Measurements from ENCODE around the gene MARK3. TPM values are rescaled to one million over a fixed set of nuclear protein-coding genes. Genes with fewer than 3 reads are reported as not detected.
"Not testable (repeated sequence)": the region's sequence is repeated elsewhere in the genome, so short reads cannot be mapped to it uniquely, and the experiment has no call there.

MARK3 gene
- total and polyA plus RNA-seq, 3 donors from 2014 or later, result 93.9 to 198 (median 172) TPM

- 80 to 81% methylated on average over 3 of the region's 3 CpGs for WGBS, 2 donors
- Histone ChIP-seq H3K9me3 (no peaks in the 10 kb centered on the region), H3K36me3 (ENCODE audit: low read depth, missing control alignments) (no peaks in the 10 kb centered on the region), H3K4me3 (no peak overlapping the region), H3K27me3 (no peaks in the 10 kb centered on the region), H3K27ac (peak overlapping the region; percentile 54 to 63), H3K4me1 (peaks cover 31% of the 10 kb centered on the region)
- intact Hi-C loops (cut with DNase I; ENCODE audit: low total_unique reads), result loop anchor here (10.0 kb wide), 1 partner anchor 47 kb away; no protein-coding TSS in a partner anchor
- no peak for DNase-seq
- no peak for TF ChIP-seq POLR2A (IDR thresholded peaks at IDR 0.05)
- TF ChIP-seq, protein P1, sequence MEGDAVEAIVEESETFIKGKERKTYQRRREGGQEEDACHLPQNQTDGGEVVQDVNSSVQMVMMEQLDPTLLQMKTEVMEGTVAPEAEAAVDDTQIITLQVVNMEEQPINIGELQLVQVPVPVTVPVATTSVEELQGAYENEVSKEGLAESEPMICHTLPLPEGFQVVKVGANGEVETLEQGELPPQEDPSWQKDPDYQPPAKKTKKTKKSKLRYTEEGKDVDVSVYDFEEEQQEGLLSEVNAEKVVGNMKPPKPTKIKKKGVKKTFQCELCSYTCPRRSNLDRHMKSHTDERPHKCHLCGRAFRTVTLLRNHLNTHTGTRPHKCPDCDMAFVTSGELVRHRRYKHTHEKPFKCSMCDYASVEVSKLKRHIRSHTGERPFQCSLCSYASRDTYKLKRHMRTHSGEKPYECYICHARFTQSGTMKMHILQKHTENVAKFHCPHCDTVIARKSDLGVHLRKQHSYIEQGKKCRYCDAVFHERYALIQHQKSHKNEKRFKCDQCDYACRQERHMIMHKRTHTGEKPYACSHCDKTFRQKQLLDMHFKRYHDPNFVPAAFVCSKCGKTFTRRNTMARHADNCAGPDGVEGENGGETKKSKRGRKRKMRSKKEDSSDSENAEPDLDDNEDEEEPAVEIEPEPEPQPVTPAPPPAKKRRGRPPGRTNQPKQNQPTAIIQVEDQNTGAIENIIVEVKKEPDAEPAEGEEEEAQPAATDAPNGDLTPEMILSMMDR (IDR thresholded peaks at IDR 0.05), result no peak
Observed at GRCh38 chr14:103507751-103508150, 122.5 kb downstream of the MARK3 start.

DNA sequence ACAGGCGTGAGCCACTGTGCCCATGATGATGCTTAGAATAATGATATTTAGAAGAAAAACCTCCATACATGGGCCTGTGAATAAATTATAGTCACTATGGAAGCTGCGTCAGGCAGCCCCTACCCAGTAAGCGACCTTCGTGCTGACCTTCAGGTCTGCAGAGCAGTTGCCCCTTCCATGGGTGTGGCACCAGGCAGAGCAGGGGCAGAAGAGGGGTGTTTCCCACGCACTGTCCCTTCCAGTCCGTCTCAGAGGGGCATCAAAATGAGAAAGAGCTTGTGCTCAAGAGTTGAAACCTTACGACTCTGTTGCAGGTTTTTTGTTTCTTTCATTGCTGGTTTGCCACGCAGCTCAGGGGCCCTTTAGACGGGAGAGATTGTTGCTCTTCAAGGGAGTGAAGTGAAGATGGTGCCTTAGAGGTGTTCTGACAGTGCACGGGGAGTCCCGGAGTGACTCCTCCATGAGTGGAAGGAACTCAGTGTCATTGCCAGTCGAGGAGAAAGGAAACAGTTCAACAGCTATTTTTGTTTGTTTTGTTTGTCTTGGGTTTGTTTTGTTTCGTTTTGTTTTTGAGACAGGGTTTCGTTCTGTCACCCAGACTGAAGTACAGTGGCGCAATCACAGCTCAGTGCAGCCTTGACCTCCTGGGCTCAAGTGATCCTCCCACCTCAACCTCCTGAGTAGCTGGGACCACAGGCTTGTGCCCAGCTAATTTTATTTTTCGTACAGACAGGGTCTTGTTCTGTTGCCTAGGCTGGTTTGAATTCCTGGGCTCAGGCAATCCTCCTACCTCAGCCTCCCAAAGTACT, 123.5 kb downstream of the MARK3 start:
- intact Hi-C loops (cut with DNase I; ENCODE audit: low total_unique reads), result loop anchor here (10.0 kb wide), 1 partner anchor 46 kb away; no protein-coding TSS in a partner anchor
- H3K4me3 ChIP-seq, result no peak overlapping the region
- no peak for TF ChIP-seq POLR2A (IDR thresholded peaks at IDR 0.05)
- TF ChIP-seq, protein P1 (IDR thresholded peaks at IDR 0.05), result no peak
- H3K27ac ChIP-seq, result peak overlapping the region; percentile 54 to 74
- peaks cover 40% of the 10 kb centered on the region for H3K4me1 ChIP-seq
- no peaks in the 10 kb centered on the region for H3K27me3 ChIP-seq
- 58 to 60% methylated on average over 16 of the region's 16 CpGs for WGBS, 2 donors
- no peaks in the 10 kb centered on the region for H3K36me3 ChIP-seq (ENCODE audit: low read depth, missing control alignments)
- DNase-seq, result peak; percentile 60
- no peaks in the 10 kb centered on the region for H3K9me3 ChIP-seq

GRCh38 chr14:103509864-103510723, 124.9 kb downstream of the MARK3 start:
- TF ChIP-seq, protein P1 (IDR thresholded peaks at IDR 0.05), result no peak
- no peak for TF ChIP-seq POLR2A (IDR thresholded peaks at IDR 0.05)
- no peaks in the 10 kb centered on the region for H3K36me3 ChIP-seq (ENCODE audit: low read depth, missing control alignments)
- no peaks in the 10 kb centered on the region for H3K27me3 ChIP-seq
- H3K4me3 ChIP-seq, result no peak overlapping the region
- no peak for DNase-seq
- peaks cover 40% of the 10 kb centered on the region for H3K4me1 ChIP-seq
- H3K27ac ChIP-seq, result peak overlapping the region in 1 of 2 donors; percentile 54
- 91 to 93% methylated on average over 11 of the region's 11 CpGs for WGBS, 2 donors
- H3K9me3 ChIP-seq, result no peaks in the 10 kb centered on the region
- intact Hi-C loops (cut with DNase I; ENCODE audit: low total_unique reads), result loop anchor here (10.0 kb wide), 1 partner anchor 45 kb away; no protein-coding TSS in a partner anchor

DNA sequence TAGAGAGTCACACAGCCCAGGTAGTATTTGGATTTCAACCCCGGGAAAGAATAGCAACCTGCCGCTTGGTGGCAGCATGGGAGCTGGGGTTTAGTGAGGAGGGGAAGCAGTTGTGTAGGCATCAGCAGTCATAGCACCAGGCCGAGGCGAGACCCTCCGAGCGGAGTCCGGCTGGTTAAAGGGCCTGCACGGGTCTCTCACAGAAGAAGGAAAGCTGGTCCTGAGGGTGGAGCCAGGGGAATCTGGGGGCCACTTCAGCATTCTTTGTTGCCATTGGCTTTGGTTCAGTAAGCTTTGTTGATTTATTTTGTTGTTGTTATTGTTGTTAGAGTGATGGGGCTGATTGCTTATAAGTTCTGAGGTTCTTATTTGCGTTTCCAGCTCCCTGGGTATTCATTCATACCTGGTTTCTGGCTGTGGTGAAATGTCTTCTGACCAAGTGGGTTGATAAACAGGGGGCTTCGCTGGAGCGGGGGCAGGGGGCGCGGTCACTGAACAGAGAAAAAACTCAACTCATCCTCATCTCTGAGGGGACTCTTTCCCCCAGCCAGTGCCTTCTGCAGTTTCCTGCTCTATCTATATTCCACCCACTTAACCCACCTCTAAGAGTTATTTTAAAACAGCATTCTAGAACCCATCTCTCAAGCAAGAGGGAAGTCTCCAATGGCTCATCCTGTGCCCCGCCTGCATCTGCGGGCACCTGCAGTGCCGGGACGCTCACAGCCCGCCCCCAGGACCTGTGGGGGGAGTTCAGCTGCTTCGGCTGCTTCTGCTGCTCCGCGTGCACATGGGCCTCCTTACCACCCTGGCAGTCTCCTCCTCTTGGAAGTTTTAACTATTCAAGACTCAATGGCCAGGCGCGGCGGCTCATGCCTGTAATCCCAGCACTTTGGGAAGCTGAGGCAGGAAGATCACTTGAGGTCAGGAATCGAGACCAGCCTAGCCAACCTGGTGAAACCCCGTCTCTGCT, 125.8 kb downstream of the MARK3 start:
- Histone ChIP-seq H3K27ac (peak overlapping the region in 1 of 2 donors; percentile 36), H3K36me3 (ENCODE audit: low read depth, missing control alignments) (no peaks in the 10 kb centered on the region), H3K9me3 (no peaks in the 10 kb centered on the region), H3K27me3 (no peaks in the 10 kb centered on the region), H3K4me1 (peaks cover 40% of the 10 kb centered on the region), H3K4me3 (no peak overlapping the region)
- intact Hi-C loops (cut with DNase I; ENCODE audit: low total_unique reads), result no loop called here
- 74 to 82% methylated on average over 26 of the region's 26 CpGs for WGBS, 2 donors
- no peak for DNase-seq
- no peak for TF ChIP-seq POLR2A (IDR thresholded peaks at IDR 0.05)
- TF ChIP-seq, protein P1 (IDR thresholded peaks at IDR 0.05), result no peak

DNA sequence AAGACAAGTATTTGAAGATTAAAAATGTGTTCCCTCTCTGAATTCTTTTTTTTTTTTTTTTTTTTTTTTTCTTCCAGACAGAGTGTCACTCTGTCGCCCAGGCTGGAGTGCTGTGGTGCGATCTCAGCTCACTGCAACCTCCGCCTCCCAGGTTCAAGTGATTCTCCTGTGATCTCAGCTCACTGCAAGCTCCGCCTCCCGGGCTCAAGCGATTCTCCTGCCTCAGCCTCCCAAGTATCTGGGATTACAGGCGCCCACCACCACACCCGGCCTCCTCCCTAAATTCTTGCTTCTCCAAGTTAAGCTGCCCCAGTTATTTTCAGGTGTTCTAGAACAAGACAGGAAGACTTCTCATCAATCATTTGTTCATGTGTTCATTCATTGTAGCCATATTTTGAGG, 127.0 kb downstream of the MARK3 start:
- DNase-seq; H3K4me3 ChIP-seq; intact Hi-C loops (cut with DNase I; ENCODE audit: low total_unique reads); H3K36me3 ChIP-seq (ENCODE audit: low read depth, missing control alignments); H3K27me3 ChIP-seq; H3K9me3 ChIP-seq: not testable (repeated sequence)
- 93 to 95% methylated on average over 8 of the region's 8 CpGs for WGBS, 2 donors
- H3K27ac ChIP-seq, result peak overlapping the region; percentile 52 to 82
- peaks cover 40% of the 10 kb centered on the region for H3K4me1 ChIP-seq
